PC-9 (cell line): Measurements from ENCODE around the gene GRWD1. TPM values are rescaled to one million over a fixed set of nuclear protein-coding genes. Genes with fewer than 3 reads are reported as not detected.

ENCODE experiments used
- BruUV-seq: library from RNA; stranded (reverse); fragments of 400-500 nt; replicated peaks from 2 replicates; lab custom pipeline; 2021; lab: Mats Ljungman, UMichigan
- CTCF ChIA-PET: fragments of 300-600 bp; sonication (Branson Sonifier 250); formaldehyde crosslinking; loops from one replicate; lab custom pipeline; 2022; ENCODE audit warnings: antibody characterized with exemption; lab: Charles Lee
- POLR2A ChIA-PET: fragments of 300-600 bp; sonication (Branson Sonifier 250); formaldehyde crosslinking; loops from one replicate; lab custom pipeline; 2022; ENCODE audit warnings: antibody characterized with exemption; ENCODE audit not compliant: unreplicated experiment; lab: Charles Lee
- DNase-seq, 2 experiments: peaks; one replicate each; pipeline versions ENCODE4 v3.0.0 to v3.0.0-alpha.2; 2015 to 2022; ENCODE audit warnings: mixed read lengths in 1 of 2
- H2AFZ ChIP-seq: fragments of 200-600 bp; sonication (generic); 2 replicates; pipeline ENCODE4 v1.8.1; 2017; ENCODE audit warnings: antibody characterized with exemption
- H3F3A ChIP-seq: fragments of 200-600 bp; sonication (generic); 2 replicates; pipeline ENCODE4 v1.8.1; 2017; ENCODE audit warnings: antibody characterized with exemption, mild to moderate bottlenecking, low read depth; ENCODE audit not compliant: insufficient read depth
- H3K27ac ChIP-seq: fragments of 200-600 bp; sonication (generic); 2 replicates; pipeline ENCODE4 v1.6.1; 2016; ENCODE audit warnings: mixed run types
- H3K27me3 ChIP-seq: fragments of 200-600 bp; sonication (generic); 2 replicates; pipeline ENCODE4 v1.6.1; 2016; ENCODE audit warnings: low read depth, mixed run types; ENCODE audit not compliant: insufficient read depth
- H3K36me3 ChIP-seq: fragments of 200-600 bp; sonication (generic); 2 replicates; pipeline ENCODE4 v1.6.1; 2016; ENCODE audit warnings: low read depth, mixed run types
- H3K4me1 ChIP-seq: fragments of 200-600 bp; sonication (generic); replicated peaks from 2 replicates; pipeline ENCODE4 v1.6.1; 2016; ENCODE audit warnings: mixed run types; ENCODE audit not compliant: insufficient read depth
- H3K4me2 ChIP-seq: fragments of 200-600 bp; sonication (generic); 2 replicates; pipeline ENCODE4 v1.6.1; 2017; ENCODE audit warnings: mixed run types
- H3K4me3 ChIP-seq: fragments of 200-600 bp; sonication (generic); 2 replicates; pipeline ENCODE4 v1.6.1; 2016; ENCODE audit warnings: mixed run types
- H3K79me2 ChIP-seq: fragments of 200-600 bp; sonication (generic); 2 replicates; pipeline ENCODE4 v1.6.1; 2017; ENCODE audit warnings: low read depth, mixed run types
- H3K9me2 ChIP-seq: fragments of 200-600 bp; sonication (generic); 2 replicates; pipeline ENCODE4 v1.8.1; 2017; ENCODE audit warnings: mild to moderate bottlenecking; ENCODE audit not compliant: insufficient read depth
- H3K9me3 ChIP-seq: fragments of 200-600 bp; sonication (generic); 2 replicates; pipeline ENCODE4 v1.8.1; 2016; ENCODE audit warnings: low read depth; ENCODE audit not compliant: insufficient read depth
- H4K20me1 ChIP-seq: fragments of 200-600 bp; sonication (generic); 2 replicates; pipeline ENCODE4 v1.8.1; 2017; ENCODE audit not compliant: insufficient read depth
- EZH2 ChIP-seq: fragments of 200-600 bp; sonication (generic); IDR thresholded peaks from 2 replicates; pipeline ENCODE4 v1.8.0; 2017; ENCODE audit warnings: antibody characterized with exemption, low read depth
- intact Hi-C: fragments of 100-400 bp; cut with micrococcal nuclease; formaldehyde crosslinking; loops from one replicate; pipeline ENCODE4 v1.10.0; 2022; ENCODE audit not compliant: unreplicated experiment
- total RNA-seq: library from RNA; stranded (reverse); gene quantifications from 2 replicates; pipeline ENCODE4 v1.2.3, GENCODE V29; 2021
- TF ChIP-seq, protein P1 (sequence below): fragments of 200-600 bp; sonication (generic); conservative IDR thresholded peaks from 2 replicates; pipeline ENCODE4 v1.6.1; 2017; ENCODE audit warnings: mixed run types, antibody characterized with exemption, mild to moderate bottlenecking, moderate library complexity

Gene GRWD1
- total RNA-seq, 1 experiment from 2014 or later = 35.5 TPM

DNA sequence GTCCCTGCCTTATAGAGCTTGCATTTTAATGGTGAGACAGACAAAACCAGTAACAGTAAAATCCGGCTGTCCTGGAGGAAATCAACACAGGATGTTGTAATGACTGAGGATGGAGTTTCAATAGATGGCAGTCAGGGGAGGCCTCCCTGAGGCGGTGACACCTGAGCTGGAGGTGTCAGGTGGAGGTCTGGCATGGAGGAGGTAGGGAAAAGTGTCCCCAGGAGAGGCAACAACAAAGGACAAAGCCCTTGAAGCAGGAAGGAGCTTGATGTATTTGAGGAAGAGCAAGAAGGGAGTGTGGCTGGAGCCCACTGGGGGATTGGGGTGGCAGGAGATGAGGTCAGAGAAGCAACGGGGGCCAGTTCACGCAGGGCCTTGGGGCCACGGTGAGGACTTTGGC lies 44.5 kb upstream of the GRWD1 start:
- CTCF ChIA-PET = interaction anchor here (0.7 kb wide), 1 partner anchor 46 kb away, joined by 5 read pairs; no protein-coding TSS in a partner anchor
- Histone ChIP-seq H3K79me2 (peaks cover 73% of the 10 kb centered on the region), H3K9me2 (no peaks in the 10 kb centered on the region), H3K27me3 (no peaks in the 10 kb centered on the region), H3K4me1 (peaks cover 32% of the 10 kb centered on the region), H3F3A (peaks cover 36% of the 10 kb centered on the region), H4K20me1 (peaks cover 36% of the 10 kb centered on the region), H3K4me3 (no peak overlapping the region), H3K27ac (no peak overlapping the region), H2AFZ (no peak overlapping the region), H3K9me3 (no peaks in the 10 kb centered on the region), H3K36me3 (no peaks in the 10 kb centered on the region), H3K4me2 (no peak overlapping the region)
- DNase-seq = peak in 1 of 2 experiments; percentile 28
- intact Hi-C loops = no loop called here
- POLR2A ChIA-PET = interaction anchor here (0.6 kb wide), 1 partner anchor 205 kb away, joined by 3 read pairs; the partner anchor contains the start of gene SPACA4
- no TSS peak for BruUV-seq
- TF ChIP-seq, protein P1, sequence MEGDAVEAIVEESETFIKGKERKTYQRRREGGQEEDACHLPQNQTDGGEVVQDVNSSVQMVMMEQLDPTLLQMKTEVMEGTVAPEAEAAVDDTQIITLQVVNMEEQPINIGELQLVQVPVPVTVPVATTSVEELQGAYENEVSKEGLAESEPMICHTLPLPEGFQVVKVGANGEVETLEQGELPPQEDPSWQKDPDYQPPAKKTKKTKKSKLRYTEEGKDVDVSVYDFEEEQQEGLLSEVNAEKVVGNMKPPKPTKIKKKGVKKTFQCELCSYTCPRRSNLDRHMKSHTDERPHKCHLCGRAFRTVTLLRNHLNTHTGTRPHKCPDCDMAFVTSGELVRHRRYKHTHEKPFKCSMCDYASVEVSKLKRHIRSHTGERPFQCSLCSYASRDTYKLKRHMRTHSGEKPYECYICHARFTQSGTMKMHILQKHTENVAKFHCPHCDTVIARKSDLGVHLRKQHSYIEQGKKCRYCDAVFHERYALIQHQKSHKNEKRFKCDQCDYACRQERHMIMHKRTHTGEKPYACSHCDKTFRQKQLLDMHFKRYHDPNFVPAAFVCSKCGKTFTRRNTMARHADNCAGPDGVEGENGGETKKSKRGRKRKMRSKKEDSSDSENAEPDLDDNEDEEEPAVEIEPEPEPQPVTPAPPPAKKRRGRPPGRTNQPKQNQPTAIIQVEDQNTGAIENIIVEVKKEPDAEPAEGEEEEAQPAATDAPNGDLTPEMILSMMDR = no peak
- no peak for TF ChIP-seq EZH2

DNA sequence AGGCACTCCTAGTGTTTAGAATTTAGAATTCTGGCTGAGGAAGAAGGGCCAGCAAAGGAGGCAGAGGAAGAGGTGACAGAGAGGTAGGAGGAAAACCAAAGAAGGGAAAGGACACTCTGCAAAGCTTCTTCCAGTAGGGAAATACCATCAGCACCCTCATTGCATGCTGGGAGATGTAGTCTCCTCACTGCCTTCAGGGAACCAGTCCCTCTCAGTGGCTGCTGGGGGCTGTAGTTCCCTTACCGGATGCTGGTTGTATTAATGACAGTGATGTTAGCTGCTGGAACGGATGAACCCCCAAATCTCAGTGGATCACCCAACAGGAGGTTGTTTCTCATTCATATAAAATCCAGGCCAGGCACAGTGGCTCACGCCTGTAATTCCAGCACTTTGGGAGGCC lies 42.2 kb upstream of the GRWD1 start:
- no peaks in the 10 kb centered on the region for H3K27me3 ChIP-seq
- no peak overlapping the region for H2AFZ ChIP-seq
- H3K36me3 ChIP-seq = no peaks in the 10 kb centered on the region
- peaks cover 28% of the 10 kb centered on the region for H3F3A ChIP-seq
- H3K9me2 ChIP-seq = no peaks in the 10 kb centered on the region
- H3K79me2 ChIP-seq = peaks cover 81% of the 10 kb centered on the region
- no peak overlapping the region for H3K4me2 ChIP-seq
- no peak overlapping the region for H3K4me3 ChIP-seq
- intact Hi-C loops = no loop called here
- peaks cover 50% of the 10 kb centered on the region for H4K20me1 ChIP-seq
- no peak for TF ChIP-seq EZH2
- TF ChIP-seq, protein P1 = no peak
- no peaks in the 10 kb centered on the region for H3K9me3 ChIP-seq
- ChIA-PET POLR2A (interaction anchor here (0.6 to 0.7 kb wide), 3 partner anchors 13 to 98 kb away, joined by 3 to 22 read pairs (median 3); partner anchors contain the start of gene TMEM143), CTCF (interaction anchor here (0.6 kb wide), 1 partner anchor 107 kb away, joined by 3 read pairs; no protein-coding TSS in a partner anchor)
- peak; percentile 35 for DNase-seq
- no TSS peak for BruUV-seq
- H3K4me1 ChIP-seq = peaks cover 19% of the 10 kb centered on the region
- no peak overlapping the region for H3K27ac ChIP-seq

DNA sequence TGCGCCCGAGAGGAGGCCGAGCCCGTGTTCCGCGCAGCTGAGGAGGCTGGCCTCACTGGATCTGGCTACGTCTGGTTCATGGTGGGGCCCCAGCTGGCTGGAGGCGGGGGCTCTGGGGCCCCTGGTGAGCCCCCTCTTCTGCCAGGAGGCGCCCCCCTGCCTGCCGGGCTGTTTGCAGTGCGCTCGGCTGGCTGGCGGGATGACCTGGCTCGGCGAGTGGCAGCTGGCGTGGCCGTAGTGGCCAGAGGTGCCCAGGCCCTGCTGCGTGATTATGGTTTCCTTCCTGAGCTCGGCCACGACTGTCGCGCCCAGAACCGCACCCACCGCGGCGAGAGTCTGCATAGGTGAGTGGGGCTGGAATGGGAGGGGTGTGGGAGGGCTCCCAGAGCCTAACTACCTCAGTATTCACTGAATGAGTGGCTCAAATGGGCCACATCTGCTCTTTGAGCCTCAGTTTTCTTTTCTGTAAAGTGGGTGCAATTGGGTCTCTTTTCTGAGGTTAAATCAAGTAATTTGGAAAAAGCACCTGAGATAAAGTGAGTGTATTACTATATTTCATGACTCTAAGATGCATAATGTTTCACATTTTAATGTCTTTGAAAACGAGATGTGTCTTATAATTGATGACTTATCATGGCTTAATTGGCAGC lies 40.6 kb upstream of the GRWD1 start:
- no peak overlapping the region for H3K4me3 ChIP-seq
- peaks cover 17% of the 10 kb centered on the region; the same call in 1 of the 2 replicates for H3F3A ChIP-seq
- no peak overlapping the region for H2AFZ ChIP-seq
- peaks cover 15% of the 10 kb centered on the region for H3K4me1 ChIP-seq
- TF ChIP-seq, protein P1 = no peak
- peaks cover 87% of the 10 kb centered on the region for H3K79me2 ChIP-seq
- CTCF ChIA-PET = no interaction called here
- no peaks in the 10 kb centered on the region for H3K9me3 ChIP-seq
- intact Hi-C loops = no loop called here
- H3K4me2 ChIP-seq = no peak overlapping the region; the same call in 1 of the 2 replicates
- POLR2A ChIA-PET = no interaction called here
- H3K27ac ChIP-seq = no peak overlapping the region
- H3K36me3 ChIP-seq = no peaks in the 10 kb centered on the region
- no peaks in the 10 kb centered on the region for H3K9me2 ChIP-seq
- no peaks in the 10 kb centered on the region for H3K27me3 ChIP-seq
- no peak for DNase-seq
- H4K20me1 ChIP-seq = peaks cover 61% of the 10 kb centered on the region
- BruUV-seq = no TSS peak
